Stimulated activated CD8-positive, alpha-beta memory T cell treated with anti-CD3 and anti-CD28 coated beads, Interleukin-12 subunit alpha, Interleukin-12 subunit beta, amount 100 ng/mL, for 24 hours (primary cell): ENCODE data around the gene CCN2.

Experiments
- DNase-seq: peaks from one replicate; pipeline ENCODE4 v3.0.0-alpha.2; 2020; ENCODE audit errors: extremely low read depth

The CCN2 gene

DNA sequence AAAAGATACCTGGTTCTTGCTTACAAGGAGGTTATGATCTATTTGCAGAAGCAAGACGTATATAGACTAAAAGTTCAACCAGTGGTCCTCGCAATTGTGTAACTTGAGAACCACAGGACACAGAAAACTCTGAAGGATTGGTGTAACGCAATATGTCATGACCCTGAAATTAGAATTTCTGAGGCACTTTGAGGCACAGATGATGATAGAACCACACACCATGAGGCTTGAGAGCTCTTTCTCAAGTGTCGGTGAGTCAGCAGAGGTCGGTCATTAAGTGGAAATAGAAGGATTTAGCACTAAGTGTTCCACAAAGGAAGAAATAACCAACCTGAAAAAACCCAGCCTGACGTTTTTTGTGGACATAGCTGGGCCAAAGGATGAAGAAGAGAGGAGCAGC is 15.3 kb upstream of the CCN2 start:
- DNase-seq, result no peak

DNA sequence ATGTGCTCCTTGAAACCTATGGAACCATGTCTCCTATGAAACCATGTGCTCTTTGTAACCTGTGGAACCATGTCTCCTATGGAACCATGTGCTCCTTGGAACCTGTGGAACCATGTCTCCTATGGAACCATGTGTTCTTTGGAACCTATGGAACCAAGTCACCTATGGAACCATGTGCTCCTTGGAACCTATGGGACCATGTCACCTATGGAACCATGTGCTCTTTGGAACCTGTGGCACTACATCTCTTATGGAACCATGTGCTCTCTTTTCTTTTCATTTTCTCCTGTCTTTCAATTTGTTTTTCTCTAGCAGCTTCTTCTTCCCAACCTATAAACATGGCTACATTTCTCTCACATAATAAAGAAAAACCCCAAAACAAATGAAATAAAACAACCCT is 11.9 kb upstream of the CCN2 start:
- DNase-seq, result no peak

DNA sequence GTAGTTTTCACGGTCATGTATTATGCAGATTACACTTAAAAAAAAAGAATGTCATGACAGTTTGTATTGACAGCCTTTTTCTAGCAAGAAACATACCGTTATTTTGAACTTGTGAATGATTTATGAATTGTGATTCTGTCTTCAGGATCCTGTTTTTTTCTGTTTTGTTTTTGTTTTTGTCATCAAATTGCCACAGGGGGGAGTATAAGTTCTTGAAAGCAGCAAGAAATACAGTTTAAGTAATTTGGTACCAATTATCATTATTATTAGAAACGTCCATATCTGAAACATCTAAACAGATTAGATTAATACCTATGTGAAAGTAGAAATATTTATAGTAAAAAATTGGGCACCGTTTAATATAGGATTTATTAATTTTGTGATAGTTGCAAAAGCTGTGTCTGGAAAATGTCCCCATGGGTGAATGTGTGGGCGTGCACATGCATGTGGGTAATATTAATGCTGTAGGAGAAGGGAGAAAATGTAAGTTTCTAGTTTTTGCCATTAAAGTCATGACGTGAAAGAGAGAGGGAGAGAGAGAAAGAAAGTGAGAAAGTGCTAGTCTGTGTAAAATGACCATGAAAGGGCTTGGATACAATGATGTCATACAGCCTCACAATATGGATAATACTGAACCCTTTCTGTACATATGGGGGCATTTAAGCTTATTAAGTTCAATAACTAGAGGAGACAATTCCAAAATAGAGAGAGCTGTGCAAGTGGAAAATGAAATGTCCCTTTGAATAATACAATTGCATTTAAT is 9.4 kb upstream of the CCN2 start:
- DNase-seq, result no peak

DNA sequence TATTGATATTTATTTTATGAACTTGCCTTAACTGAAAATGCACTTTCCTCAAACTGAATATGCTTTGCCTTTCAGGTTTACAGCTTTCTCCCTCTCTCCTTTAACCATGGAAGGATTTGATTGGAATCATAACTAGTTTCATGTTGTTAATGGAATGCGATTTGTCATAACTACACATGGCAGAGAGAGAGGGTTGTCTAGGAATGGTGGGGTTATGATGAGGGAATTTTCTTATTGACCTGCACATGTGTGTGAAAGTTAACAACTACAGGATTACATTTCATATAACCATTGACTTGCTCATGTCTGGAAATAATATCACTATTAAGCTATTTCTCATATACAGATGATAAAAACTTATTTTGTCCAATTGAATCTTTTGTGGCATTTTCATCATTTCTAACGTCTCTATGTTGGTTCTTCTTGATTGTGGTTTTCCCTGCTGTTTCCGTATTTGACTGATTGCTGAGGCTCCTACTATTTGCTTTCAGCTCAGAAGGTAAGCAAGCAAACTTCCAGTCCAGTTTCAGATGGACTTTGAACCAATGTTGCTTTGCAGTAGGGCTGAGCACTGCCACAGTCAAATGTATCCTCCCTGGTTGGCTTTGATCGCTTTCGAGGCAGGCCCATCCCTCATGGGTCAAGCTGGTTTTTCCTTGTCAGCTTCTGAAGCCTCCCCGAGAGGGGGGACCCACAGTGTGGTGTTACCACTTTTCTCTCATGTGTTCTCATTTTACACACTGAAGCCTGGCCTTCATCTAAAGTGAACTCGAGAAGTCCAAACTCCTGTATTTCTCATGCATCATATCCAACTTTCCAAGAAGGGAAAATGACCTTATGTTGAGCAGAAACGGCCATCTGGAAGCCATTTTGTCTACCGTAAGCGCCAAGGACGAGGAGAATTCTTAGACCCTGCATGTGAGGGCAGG is 7.6 kb upstream of the CCN2 start:
- no peak for DNase-seq

DNA sequence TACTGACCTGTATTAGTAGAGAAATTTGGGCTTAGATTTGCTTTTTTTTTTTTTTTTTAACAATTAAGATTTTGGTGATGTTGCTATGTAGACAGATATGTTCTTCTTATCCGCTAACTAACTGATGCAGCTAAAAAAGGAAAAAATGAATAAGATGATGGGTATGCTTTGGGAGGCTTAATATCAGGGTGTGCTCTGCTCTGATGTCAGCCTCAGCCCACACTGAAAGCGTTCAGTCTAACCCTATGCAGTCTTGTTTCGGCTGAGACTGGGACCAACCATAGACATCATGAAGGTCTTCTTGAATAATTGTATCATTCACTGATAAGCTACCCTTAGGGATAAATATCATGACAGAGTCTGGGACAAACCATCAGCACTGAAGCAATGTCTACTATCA is 6.9 kb upstream of the CCN2 start:
- no peak for DNase-seq

DNA sequence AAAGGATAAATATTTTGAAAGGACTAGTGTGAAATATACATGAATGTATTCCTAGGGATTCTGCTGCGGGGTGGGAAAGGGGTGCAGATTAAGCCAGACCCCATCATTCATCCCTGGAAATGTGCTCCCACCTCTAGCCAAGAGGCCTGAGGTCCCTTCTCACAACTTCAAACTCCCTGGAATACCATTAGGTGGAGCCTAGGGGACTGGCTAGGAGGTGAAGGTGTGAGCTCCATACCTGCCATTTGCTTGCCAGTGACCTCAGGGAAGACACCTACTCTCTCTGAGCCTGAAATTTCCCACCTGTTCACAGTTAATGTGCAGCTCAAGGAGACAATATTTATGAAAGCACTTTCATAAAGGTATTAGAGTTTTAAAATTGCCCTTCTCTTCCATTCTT is 4.7 kb upstream of the CCN2 start:
- DNase-seq, result no peak

DNA sequence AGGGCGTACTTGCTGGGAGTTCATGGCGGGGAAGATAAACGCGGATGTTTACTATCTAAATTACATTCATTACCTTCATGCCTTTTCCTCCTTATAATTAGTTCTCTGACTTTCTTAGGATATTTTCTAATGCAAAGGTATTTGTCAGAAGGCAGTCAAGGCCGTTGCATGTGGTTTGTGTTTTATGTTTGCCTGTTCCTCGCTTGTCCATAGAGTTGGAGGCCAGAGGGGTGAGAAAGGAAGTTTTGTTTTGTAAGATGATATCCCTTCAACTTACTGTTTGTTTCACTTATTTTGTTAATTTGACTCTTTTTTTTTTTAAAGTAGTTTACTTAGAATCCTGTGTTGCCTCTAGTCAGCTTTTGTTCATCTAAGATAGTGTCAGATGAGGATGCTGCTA is 4.0 kb upstream of the CCN2 start:
- DNase-seq, result no peak

DNA sequence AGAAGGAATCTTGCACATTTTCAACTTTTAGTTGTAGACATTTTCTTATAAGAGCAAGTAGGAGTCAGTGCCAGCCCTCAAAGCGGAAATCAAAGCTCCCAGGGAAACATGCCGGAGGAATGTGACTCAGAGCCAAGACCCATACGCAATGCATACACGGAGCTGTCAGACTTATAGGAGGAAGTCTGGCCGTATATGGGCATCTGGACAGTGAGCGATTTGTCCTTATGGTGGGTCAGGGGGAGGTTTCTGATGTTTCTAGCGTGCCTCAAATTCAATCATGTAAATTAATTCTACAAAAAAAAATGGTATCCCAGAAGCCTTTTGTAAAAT is 3.6 kb upstream of the CCN2 start:
- no peak for DNase-seq

DNA sequence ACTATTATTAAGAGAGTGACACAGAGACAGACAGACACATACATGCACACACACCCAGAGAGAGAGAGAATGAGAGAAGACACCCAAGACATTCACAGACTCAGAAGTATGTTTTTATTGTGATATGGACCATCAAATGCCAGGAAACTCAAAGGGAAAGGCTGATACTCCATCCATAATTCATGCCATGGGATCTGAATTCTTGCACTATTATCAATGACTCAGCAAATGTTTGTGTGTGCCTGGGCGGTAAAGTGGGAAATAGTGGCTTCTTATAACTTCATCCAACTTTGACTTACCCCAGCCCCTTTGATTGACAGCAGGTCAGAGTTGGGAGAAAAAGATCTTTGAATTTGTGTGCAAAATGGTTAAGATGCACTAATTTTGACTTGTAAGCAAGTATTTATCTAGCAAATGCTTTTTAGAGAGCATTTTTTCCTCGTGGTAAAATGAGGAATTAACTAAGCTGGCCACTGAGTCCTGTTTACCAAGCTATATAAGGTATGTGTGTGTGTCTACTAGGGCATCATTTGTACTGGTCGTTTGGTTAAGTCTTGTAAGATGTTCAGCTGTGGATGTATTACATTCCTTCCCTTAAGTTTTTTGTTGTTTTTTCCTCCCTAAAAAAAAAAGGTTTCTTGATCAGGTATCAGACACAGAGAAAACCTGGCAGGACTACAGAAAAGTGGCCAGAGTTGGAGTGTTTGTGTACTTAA is 3.0 kb upstream of the CCN2 start:
- no peak for DNase-seq

DNA sequence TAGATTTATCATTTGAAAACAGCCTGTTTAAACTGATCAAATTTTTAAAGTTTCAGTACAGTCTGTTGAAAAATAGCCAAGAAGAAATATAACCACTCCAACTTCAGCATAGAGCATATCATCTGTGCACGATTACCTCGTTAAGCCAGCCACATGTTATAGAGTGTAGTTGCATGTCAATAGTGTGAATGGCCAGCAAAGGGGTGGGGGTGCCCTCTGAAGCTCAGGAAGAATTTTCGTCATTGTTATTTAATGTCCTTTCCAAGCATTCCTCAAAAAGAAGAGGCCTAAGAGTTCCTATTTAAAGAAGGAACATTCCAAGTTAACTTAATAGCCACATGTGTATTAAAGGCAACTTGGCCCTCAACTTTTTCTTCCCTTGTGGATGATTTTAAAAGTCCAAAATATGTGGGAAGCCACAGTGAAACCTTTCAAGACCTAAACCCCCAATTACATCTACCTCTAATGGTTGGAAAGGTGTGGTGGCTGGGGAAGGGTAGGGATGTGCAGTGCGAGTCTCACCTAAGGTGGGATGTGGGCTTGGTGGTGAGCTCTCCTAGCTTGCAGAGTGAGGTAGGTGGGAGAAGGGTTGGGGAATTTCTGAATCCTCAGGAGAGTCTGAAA is 1.8 kb upstream of the CCN2 start:
- no peak for DNase-seq

DNA sequence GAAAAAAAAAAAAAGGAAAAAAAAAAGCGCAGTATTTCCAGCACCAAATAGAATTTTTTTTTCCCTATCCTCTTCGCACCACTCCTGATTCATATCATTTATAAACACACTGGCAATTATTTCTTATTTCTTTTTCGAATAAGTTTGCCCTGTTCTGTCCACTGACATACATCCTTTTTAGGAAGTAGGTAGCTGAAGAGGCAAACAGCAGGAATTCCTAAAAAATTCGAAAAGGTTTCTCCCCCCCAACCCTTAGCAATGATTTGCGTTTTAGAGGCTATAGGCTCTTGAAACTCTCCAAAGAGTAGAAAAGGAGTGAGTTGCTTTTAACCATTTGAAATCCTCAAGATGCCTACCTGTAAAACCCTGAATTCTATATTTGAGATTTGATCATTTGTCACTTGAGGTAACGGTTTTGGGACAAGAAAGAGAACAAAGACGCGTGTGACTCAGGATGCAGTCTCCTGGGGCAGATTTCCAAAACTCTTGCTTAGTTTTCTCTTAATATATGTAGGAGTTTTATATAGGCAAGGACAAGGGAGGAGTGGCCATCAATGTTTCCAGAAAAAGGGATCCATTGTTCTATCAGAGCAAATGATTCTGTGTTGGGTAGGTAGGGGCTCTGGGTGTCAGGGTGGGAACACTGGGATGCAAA is 531 bp upstream of the CCN2 start:
- no peak for DNase-seq

DNA sequence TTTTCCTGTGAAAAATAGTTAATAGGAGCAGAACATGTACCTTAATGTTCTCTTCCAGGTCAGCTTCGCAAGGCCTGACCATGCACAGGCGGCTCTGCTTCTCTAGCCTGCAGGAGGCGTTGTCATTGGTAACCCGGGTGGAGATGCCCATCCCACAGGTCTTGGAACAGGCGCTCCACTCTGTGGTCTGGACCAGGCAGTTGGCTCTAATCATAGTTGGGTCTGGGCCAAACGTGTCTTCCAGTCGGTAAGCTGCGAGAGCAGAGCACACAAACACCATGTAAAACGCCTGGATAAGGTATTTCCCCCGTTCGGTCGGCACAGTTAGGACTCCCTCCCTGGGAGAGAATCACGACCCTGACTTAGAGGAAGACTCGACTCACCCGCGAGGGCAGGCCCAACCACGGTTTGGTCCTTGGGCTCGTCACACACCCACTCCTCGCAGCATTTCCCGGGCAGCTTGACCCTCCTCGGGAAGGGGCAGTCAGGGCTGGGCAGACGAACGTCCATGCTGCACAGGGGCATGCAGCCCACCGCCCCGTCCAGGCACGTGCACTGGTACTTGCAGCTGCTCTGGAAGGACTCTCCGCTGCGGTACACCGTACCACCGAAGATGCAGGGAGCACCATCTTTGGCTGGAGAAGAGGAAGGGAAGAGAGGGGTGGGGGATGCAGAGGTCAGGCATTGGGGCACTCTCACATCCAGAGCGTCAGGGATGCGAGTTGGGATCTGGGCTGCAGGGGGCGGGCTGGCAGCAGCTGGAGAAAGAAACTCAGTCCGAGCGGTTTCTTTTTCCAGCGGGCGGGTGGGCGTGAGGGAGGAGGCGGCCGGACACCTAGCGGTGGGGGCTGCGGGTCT is 1.0 kb downstream of the CCN2 start:
- DNase-seq, result no peak

DNA sequence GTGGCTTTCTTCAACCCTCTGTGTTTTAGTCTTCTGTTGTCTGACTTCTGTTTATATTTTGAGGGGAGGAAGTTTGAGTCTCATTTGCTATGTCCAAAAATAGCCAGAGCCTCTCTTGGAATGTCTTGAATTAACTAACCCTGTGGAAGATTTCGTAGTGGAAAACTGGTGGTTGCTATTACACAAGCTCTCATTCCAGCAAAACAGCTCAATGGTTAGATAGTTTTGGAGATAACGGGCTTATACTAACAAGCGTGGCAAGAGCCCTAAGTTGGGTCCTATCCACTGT is 1.6 kb downstream of the CCN2 start:
- no peak for DNase-seq

DNA sequence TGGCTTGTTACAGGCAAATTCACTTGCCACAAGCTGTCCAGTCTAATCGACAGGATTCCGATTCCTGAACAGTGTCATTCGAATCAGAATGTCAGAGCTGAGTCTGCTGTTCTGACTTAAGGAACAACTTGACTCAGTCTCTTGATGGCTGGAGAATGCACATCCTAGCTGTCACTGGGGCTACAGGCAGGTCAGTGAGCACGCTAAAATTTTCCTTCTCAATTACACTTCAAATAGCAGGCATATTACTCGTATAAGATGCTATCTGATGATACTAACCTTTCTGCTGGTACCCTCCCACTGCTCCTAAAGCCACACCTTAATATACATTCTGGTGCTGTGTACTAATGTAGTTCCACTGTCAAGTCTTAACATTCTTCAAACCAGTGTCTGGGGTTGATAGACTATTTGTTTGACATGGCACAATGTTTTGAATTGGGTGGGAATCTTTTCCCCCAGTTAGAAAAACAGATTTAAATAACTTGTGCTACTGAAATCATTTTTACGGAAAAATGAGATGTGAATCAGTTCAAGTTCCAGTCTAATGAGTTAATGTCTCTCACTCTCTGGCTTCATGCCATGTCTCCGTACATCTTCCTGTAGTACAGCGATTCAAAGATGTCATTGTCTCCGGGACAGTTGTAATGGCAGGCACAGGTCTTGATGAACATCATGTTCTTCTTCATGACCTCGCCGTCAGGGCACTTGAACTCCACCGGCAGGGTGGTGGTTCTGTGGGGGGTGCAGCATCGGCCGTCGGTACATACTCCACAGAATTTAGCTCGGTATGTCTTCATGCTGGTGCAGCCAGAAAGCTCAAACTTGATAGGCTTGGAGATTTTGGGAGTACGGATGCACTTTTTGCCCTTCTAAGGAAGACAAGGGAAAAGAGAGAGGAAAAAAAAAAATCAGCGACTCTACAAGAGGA is 2.2 kb downstream of the CCN2 start:
- DNase-seq, result no peak

DNA sequence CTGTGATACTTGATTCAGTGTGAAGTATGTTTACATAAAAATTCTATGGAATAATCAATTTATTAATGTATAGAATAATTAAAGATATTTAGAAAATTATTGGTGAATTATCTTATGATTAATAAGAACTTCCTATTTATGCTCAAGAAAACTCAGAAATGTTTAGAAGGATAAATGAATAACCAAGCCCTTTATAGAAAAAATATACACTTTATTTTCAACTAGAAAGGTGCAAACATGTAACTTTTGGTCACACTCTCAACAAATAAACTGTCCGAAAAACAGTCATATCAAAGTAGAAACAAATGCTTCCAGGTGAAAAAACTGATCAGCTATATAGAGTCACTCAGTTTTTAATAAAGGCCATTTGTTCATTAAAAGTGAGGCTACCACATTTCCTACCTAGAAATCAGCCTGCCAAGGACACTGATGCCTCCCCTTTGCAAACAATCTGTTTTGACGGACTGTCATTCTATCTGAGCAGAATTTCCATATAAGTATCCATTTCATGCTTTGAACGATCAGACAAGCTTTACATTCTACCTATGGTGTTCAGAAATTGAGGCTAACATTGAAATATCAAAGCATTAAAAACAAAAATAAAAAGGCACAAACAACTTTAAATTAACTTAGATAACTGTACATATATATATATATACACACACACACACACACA is 3.0 kb downstream of the CCN2 start:
- no peak for DNase-seq

DNA sequence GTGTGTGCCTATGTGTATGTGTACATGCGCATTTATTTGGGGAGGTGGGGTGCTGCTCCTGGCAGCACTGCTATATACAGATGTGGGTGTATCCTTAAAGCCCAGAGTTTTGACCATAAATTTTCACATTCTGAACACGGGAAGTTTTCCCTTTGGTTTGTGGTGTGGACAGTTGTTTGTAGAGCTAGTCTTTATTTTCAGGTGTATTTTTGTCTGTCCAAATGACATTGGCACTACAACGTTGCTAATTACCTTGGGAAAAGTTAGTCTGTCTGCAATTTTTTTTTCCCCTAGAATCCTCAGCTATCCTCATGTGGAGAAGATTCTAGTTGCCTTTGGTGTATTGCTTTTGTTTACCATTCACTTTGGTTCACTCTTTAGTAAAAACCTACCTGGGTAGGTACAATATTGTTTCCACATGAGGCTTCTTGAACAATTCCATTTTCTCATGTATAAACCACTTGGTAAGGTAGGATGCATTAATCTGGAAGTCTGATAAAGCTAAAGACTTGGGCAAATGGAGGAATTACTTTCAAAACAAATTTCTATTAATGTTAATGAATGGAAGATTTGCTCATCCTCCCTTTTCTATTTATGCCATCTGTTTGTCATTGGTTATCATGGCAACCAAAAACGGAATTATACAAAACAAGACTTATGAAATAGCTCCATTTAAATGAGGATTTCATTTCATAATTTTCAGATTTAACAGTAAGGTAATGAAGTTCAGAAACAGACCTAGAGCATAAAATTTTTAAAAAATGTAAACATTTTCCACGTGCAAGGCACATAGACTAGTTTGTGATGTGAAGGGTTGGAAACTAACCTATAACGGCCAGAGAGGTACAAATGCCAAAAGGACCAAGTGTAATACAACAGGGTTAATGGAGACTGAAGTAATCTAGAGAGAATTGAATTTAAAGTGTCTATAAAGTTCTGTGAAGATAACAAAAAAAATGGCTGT is 3.9 kb downstream of the CCN2 start:
- DNase-seq, result no peak

DNA sequence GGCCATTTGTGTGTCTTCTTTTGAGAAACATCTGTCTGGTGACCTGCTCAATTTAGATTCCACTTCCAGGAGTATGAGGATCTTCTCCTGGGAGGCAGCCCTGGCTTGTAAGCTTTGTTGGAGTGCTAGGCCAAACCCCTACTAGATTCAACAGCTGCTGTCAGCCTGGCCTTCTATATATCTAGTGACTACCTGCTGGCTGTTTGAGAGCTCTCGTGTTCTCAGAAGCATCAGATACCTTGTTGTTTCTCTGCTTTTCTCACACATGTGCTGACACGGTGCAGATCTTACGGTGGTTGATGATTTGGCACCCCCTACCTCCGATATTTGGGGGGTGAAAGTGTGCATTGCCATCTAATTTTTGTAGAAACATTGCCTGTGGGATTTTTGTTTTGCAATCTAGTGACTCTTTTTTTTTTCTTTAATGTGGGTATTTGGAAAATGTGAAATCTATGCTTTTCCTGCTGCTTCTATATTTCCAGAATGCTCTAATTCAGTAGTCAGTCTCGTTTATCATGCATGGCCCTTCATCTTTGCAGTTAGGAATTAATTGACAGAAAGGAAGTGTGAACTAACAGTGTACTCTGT is 4.7 kb downstream of the CCN2 start:
- no peak for DNase-seq

DNA sequence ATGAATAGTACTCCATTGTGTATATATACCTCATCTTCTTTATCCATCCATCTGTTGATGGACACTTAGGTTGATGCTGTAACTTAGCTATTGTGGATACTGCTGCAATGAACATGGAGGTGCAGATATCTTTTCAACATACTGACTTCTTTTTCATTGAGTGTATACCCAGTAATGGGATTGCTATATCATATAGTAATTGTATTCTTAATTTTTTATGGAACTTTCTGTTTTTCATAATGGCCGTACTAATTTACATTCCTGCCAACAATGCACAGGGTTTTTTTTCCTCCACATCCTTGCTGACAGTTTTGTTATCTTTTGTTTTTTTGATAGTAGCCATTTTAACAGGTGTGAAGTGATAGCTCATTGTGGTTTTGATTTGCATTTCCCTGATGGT is 5.2 kb downstream of the CCN2 start:
- no peak for DNase-seq
